Left forelimb (tissue), 1 donor: ENCODE data around the gene MAGI1.

Experiments used
- DNase-seq: peaks from one replicate; pipeline ENCODE4 v3.0.0-alpha.2; 2018; ENCODE audit warnings: low spot score

The MAGI1 gene

GRCh38 chr3:65713016-65713415 lies 325.7 kb downstream of the MAGI1 start:
- DNase-seq, result no peak

DNA sequence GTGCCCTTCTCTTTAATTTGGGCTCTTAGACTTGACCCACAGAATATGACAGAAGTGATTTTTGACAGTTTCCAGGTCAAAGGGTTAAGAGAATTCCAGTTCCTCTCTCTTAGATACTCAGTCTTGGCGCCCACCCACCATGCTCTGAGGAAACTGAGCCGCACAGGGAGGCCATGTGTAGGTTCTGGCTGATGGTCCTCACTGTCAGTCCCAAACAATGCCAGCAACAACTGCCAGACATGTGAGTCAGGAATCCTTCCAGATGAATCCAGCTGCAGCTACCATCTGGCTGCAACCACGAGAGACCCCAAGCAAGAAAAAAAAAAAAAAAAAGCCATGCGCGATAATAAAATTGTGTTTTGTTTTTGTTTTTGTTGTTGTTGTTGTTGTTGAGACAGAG lies 326.6 kb downstream of the MAGI1 start:
- no peak for DNase-seq

DNA sequence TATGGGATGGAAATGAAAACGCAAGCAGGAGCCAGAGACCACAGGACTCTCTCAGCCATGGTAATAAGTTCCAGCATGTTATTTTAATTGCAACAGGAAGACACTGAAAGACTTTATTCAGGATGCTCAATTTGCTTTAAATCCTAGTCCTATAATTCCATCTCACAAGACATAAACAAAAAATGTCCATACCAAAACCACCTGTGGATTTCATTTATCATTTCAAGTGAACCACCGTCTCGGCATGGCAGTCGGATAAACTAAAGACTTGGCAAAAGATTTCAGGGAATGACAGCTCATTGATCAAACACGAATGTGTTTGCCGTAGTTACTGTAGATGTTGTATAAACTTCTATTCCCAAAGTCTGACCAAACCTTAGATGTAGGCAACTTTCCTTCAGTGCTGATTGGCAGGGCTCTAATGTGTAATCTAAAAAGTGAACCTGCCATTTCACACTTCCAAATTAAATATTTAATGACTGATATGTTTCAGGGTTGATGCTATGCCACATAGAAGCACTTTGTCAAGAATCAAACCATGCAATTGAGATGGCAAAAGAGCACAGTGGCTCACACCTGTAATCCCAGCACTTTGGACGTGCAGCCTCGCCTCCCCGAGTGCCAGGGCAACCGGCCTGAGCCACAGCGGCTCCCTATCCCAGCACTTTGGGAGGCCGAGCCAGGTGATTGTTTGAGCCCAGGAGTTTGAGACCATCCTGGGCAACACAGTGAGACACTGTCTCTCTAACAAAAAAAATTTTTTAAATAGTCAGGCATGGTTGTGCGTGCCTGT lies 331.7 kb downstream of the MAGI1 start:
- DNase-seq, result no peak

DNA sequence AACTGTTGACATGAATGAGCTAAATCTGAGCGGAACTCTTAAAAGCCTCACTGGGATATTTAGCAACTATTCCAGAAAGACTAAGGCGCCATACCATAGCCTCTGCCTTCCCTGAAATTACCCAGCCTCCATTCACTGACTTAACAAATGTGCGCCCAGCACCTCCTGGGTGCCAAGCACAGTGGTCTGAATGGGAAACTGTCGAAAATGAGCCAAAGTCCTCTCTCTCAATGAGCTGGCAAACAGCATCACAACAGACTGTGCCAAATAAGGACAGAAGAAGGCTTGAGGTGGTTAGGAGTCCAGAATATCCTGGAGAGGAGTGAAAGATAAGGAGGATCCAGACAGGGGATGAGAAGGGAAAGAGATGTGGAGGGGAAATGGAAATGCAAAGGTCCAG lies 332.4 kb downstream of the MAGI1 start:
- DNase-seq, result no peak

GRCh38 chr3:65703820-65704219 lies 334.9 kb downstream of the MAGI1 start:
- DNase-seq, result no peak

DNA sequence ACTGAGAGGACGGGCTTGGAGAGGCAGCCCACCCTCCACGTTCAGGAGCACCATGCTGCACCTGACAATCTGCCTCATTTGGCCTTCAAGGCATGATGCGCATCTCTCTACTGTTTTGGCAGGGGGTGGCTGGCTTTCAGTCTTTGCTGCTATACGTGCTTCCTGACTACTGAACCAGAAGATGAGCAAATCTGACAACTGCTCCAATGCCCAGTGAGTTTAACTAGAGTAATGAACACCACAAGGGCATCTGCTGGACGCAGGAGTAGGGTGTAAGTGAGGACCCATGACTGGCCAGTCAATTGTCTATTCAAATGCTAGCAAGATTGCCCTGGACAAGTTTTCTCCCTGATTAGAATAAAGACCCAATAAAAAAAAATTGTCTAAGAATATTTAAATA lies 335.7 kb downstream of the MAGI1 start:
- DNase-seq, result no peak

DNA sequence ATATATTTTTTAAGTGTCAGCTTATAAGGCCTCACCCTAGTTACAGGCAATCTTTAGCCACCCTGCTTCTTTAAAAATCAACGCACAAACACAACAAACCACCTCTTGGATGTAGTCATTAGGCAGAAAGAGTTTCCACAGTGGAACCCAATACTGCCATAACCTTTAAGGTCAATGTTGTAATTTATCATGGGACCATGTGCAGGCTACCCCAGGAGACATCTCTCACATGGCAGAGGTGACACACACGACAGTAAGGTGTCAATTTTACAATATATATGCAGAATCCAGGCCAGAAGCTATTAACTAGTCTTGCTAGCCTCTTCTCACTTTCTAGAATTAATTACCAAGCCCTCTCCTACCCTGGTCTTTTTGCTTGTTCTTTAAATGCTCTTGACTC lies 336.5 kb downstream of the MAGI1 start:
- no peak for DNase-seq

- DNase-seq, result no peak
Observed at GRCh38 chr3:65701516-65701915, 337.2 kb downstream of the MAGI1 start.

- no peak for DNase-seq
Observed at GRCh38 chr3:65689436-65689835, 349.3 kb downstream of the MAGI1 start.

DNA sequence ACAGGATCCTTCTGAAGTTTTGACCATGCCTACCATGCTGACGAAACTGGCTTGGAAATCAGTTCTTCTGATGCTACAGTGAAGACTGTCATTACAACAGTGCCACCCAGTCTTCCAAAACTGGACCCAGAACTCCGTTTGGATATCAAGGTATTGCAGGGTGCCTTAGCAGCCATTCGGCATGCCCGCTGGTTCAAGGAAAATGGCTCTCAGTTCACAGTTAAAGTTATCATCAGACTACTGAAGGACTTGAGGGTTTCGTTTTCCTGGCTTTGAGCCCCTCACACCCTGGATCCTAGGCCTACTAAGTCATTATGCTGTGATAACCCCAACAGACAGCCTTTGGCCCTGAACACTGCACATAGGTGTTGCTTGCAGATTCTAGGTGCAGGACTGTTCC lies 351.0 kb downstream of the MAGI1 start:
- no peak for DNase-seq

GRCh38 chr3:65685621-65686235 lies 353.0 kb downstream of the MAGI1 start:
- no peak for DNase-seq

GRCh38 chr3:65678516-65678915 lies 360.2 kb downstream of the MAGI1 start:
- no peak for DNase-seq

DNA sequence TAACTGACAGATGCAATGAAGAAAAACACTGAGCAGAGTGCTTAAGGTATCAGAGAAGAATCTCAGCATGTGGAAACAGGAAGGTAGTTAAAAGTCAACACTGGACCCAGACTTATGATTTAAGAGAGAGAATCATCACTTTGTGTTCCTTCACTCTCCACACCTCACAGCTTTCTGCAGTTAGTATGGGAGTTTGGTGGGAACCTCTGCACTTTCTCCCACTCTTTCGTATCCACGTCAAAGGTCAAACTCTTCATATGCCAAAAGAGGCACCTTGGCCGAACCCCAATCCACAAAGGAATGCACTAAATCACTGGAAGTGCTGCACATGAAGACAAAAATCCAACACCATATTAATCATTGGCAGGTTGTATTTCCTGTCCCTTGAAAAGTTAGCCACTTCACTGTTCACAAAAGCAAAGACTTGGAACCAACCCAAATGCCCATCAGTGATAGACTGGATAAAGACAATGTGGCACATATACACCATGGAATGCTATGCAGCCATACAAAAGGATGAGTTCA lies 361.2 kb downstream of the MAGI1 start:
- DNase-seq, result no peak

- no peak for DNase-seq
Observed at GRCh38 chr3:65676580-65676979, 362.1 kb downstream of the MAGI1 start.

- DNase-seq, result no peak
Observed at GRCh38 chr3:65675011-65675410, 363.7 kb downstream of the MAGI1 start.

GRCh38 chr3:65674226-65674625 lies 364.5 kb downstream of the MAGI1 start:
- no peak for DNase-seq

GRCh38 chr3:65672871-65673815 lies 365.6 kb downstream of the MAGI1 start:
- DNase-seq, result no peak

- no peak for DNase-seq
Observed at GRCh38 chr3:65672061-65672460, 366.7 kb downstream of the MAGI1 start.

DNA sequence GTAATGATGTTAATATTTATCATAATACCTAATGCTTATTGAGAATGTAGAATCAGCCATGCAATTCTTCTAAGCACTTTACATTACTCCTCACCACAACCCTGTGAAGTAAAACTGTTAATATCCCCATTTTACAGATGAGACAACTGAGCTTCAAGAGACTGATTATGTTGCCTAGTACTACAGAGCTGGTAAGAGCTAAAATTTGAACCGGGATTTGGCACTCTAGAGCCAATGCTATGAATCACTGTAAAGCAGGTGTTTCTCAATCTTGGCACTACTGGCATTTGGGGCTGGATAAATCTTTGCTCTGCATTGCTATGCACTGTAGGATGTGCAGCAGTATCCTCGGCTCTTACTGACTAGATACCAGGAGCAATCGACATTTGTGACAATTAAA lies 367.7 kb downstream of the MAGI1 start:
- no peak for DNase-seq

DNA sequence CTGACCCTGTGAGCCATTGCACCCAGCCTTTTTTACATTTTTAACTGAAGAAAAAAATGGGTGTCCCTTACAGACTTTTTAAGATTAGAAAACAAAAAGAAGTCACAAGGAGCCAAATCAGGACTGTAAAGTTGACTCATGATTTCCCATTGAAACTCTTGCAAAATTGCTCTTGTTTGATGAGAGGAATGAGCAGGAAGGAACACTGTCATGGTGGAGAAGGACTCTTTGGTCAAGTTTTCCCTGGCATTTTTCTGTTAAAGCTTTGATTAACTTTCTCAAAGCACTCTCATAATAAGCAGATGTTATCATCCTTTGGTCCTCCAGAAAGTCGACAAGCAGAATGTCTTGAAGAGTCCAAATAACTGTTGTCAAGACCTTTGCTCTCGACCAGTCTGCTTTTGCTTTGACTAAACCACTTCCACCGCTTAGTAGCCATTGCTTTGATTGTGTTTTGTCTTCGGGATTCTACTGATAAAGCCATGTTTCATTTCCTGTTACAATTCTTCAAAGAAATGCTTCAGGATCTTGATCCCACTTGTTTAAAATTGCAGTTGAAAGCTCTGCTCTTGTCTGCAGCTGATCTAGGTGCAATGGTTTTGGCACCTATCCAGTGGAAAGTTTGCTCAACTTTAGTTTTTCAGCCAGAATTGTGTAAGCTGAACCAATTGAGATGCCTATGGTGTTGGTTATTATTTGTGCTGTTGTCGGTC lies 369.4 kb downstream of the MAGI1 start:
- no peak for DNase-seq

GRCh38 chr3:65667963-65668362 lies 370.8 kb downstream of the MAGI1 start:
- no peak for DNase-seq
